ENCODE measurements around the gene COA4. TPM values are rescaled to one million over a fixed set of nuclear protein-coding genes. Genes with fewer than 3 reads are reported as not detected.

The COA4 gene
- 100 to 1,000 TPM in 1 of 2 donors, 10 to 100 TPM in 1; 60.8 to 111 TPM for total RNA-seq

DNA sequence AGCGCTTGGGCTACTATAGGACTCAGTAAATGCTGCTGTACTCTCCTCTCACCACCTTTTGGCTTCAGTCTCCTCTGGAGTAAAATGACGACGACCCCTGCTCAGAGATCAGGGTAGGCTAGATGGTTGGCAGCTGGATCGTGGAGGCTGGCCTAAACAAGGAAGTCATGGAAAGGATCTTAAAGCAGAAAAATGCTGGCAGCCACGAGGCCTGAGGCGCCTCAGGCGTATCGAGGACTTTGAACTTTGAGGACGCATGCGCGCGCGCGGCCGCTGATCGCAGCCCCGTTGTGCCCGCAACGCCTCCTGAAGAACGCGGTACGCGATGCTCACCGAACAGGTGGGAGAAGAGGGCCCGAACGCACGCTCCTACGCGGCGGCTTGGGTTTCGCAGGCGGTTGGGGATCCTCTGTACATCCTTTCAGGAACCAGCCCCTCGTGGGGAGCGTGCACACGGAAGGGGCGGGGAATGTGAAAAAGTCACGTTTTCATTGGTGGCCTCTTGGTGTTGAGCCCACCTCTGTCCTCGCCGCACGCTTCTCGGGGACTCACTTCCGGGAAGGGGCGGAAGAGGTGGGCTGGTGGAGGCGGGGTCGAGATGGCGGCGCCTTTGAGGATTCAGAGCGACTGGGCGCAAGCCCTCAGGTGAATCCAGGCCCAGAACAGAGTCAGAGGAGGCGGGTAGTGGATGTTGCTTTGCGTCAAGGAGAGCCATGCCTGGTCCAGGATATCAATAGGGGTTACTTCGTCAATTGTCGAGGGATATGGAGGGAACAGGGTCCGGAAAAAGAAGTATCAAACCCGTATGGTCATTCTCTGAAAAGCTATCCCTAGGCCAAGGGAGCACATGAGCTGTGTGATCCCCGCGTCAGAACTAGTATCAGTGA is at the start of gene COA4, which contains the start of gene PAAF1:
Gene COA4 (minus strand): TSS at position 423 of the 887 bp plus-strand sequence. CDS start 3,468 bp downstream, outside the sequence.
Gene PAAF1 (plus strand): TSS at position 576 of the 887 bp plus-strand sequence. CDS start 23 bp downstream, at position 599.
- Histone ChIP-seq H3K9me3 (no peaks in the 10 kb centered on the region), H3K27ac (peak within 1 kb of the TSS; percentile 96), H3K4me3 (peak within 1 kb of the TSS; percentile 82), H3K9ac (ENCODE audit: low read depth in 2 of 2, low read length in 2 of 2) (peak within 1 kb of the TSS; percentile 68 to 83), H3K4me1 (peaks cover 9% of the 10 kb centered on the region), H3K36me3 (no peaks in the 10 kb centered on the region), H3K27me3 (no peaks in the 10 kb centered on the region)
- TF ChIP-seq, protein P1, sequence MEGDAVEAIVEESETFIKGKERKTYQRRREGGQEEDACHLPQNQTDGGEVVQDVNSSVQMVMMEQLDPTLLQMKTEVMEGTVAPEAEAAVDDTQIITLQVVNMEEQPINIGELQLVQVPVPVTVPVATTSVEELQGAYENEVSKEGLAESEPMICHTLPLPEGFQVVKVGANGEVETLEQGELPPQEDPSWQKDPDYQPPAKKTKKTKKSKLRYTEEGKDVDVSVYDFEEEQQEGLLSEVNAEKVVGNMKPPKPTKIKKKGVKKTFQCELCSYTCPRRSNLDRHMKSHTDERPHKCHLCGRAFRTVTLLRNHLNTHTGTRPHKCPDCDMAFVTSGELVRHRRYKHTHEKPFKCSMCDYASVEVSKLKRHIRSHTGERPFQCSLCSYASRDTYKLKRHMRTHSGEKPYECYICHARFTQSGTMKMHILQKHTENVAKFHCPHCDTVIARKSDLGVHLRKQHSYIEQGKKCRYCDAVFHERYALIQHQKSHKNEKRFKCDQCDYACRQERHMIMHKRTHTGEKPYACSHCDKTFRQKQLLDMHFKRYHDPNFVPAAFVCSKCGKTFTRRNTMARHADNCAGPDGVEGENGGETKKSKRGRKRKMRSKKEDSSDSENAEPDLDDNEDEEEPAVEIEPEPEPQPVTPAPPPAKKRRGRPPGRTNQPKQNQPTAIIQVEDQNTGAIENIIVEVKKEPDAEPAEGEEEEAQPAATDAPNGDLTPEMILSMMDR (IDR thresholded peaks at IDR 0.05): no peak
- peak; percentile 97 for DNase-seq
- intact Hi-C loops (cut with DNase I): no loop called here

GRCh38 chr11:73921180-73921579 is 44.5 kb upstream of the COA4 start:
- Histone ChIP-seq H3K9me3 (no peaks in the 10 kb centered on the region), H3K27me3 (no peaks in the 10 kb centered on the region), H3K36me3 (peaks cover 7% of the 10 kb centered on the region), H3K9ac (ENCODE audit: low read depth in 2 of 2, low read length in 2 of 2) (no peak overlapping the region), H3K27ac (no peak overlapping the region), H3K4me1 (no peaks in the 10 kb centered on the region), H3K4me3 (no peak overlapping the region)
- no peak for DNase-seq
- TF ChIP-seq, protein P1 (IDR thresholded peaks at IDR 0.05): no peak
- intact Hi-C loops (cut with DNase I): no loop called here

DNA sequence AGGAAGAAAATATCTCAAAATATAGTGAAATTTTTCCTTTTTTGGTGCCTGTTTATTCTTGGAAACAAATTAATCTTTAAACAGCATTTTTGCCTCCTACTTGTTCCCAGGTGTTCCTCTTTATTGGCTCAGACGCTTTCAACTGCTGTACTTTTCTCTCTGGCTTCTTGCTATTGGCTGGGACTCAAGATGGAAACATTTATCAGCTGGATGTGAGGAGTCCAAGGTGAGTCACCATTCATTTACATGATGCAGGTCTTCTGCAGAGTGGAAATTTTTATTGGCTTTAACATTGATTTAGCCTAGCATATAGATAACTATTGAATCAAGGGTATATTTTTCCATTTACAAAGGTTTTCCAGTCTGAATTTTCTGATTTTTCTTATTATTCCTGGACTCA is 39.8 kb upstream of the COA4 start:
- intact Hi-C loops (cut with DNase I): no loop called here

DNA sequence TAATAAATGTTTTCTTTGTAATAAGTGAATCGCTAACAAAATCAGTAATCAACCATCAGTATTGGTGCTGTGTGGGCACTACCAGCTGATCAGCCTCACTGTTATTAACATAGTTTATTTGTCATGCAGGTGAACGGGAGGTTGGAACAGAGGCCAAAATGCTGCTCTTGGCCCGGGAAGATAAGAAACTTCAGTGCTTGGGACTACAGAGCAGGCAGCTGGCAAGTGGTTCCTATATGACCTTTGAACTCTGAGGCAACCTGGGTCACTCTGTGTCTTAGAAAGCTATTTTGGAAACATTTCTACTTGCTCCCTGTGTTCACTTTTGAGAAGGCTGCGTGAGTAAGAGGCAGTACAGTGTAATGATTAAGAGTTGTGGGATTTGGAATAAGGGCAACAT is 37.6 kb upstream of the COA4 start:
- TF ChIP-seq, protein P1 (IDR thresholded peaks at IDR 0.05): no peak
- H3K27me3 ChIP-seq: no peaks in the 10 kb centered on the region
- H3K27ac ChIP-seq: no peak overlapping the region
- H3K4me3 ChIP-seq: no peak overlapping the region
- no peaks in the 10 kb centered on the region for H3K4me1 ChIP-seq
- H3K9me3 ChIP-seq: no peaks in the 10 kb centered on the region
- no peak for DNase-seq
- no peaks in the 10 kb centered on the region for H3K36me3 ChIP-seq
- H3K9ac ChIP-seq (ENCODE audit: low read depth in 2 of 2, low read length in 2 of 2): no peak overlapping the region
- intact Hi-C loops (cut with DNase I): no loop called here

More for the DNA sequence above, 39.8 kb upstream of the COA4 start:
- no peak for DNase-seq
- H3K9me3 ChIP-seq: no peaks in the 10 kb centered on the region
- no peaks in the 10 kb centered on the region for H3K27me3 ChIP-seq
- TF ChIP-seq, protein P1 (IDR thresholded peaks at IDR 0.05): no peak
- no peaks in the 10 kb centered on the region for H3K4me1 ChIP-seq
- H3K9ac ChIP-seq (ENCODE audit: low read depth in 2 of 2, low read length in 2 of 2): no peak overlapping the region
- no peaks in the 10 kb centered on the region for H3K36me3 ChIP-seq
- no peak overlapping the region for H3K27ac ChIP-seq
- no peak overlapping the region for H3K4me3 ChIP-seq

DNA sequence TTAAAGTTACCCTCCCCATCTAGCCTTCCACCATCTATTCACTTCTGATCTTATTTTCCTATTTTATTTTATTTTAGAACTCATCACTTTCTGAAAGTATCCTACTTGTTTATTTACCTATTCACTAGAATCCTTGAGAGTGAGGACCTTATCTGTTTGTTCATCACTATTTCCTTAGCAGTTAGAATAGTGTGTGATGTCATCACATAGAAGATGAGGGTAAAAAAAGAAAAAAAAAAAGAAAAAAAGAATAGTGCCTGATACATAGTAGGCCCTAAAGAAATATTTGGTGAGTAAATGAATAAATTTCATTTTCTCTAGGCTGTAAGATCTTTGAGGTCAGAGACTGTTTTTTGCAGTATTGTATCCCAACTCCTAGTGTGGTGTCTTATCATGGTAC is 36.8 kb upstream of the COA4 start:
- no peaks in the 10 kb centered on the region for H3K27me3 ChIP-seq
- H3K9me3 ChIP-seq: no peaks in the 10 kb centered on the region
- H3K4me3 ChIP-seq: no peak overlapping the region
- TF ChIP-seq, protein P1 (IDR thresholded peaks at IDR 0.05): no peak
- no peaks in the 10 kb centered on the region for H3K4me1 ChIP-seq
- no peaks in the 10 kb centered on the region for H3K36me3 ChIP-seq
- DNase-seq: no peak
- intact Hi-C loops (cut with DNase I): no loop called here
- no peak overlapping the region for H3K27ac ChIP-seq
- no peak overlapping the region for H3K9ac ChIP-seq (ENCODE audit: low read depth in 2 of 2, low read length in 2 of 2)

Data from colonic mucosa (tissue), 4 donors.